Stimulated activated naive CD8-positive, alpha-beta T cell treated with anti-CD3 and anti-CD28 coated beads, Interleukin-15, Interleukin-2, amounts not matched to agents 100 U/mL and 50 U/mL, for 24 hours (primary cell): ENCODE measurements around the gene CDR2.
"Not testable (repeated sequence)": the region's sequence is repeated elsewhere in the genome, so short reads cannot be mapped to it uniquely, and the experiment has no call there.

Source experiments
- ATAC-seq: fragments of 150-1000 bp; cut with Tn5 transposase; one replicate; pipeline ENCODE4 v1.10.0; 2021
- DNase-seq: peaks from one replicate; pipeline ENCODE4 v3.0.0; 2021

Gene CDR2

DNA sequence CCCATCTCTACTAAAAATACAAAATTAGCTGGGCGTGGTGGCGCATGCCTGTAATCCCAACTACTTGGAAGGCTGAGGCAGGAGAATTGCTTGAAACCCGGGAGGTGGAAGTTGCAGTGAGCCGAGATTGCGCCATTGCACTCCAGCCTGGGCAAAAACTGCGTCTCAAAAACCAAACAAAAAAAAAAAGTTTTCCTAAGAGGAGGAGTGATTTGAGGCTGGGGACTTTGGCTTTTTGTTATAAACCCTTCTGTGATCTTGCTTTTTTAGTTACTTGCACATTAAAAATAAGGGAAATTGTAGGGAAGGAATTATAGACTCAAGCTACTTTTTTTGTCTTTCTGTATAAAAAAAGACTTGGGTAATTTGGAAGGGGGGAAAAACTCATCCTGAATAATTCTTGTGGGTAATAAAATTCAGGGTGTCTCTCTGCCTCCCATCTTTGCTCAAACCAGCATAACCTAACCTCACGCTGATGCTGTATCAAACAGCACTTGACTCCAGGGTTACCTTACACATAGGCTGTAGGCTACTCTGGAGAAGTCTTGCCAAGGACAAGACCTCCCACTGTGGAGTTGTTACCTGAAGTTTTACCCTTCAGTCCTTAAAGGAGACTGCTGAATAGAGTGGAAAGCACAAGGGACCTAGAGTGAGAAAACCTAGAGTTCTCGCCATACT, 1.7 kb upstream of the CDR2 start:
- ATAC-seq (no peak), DNase-seq (no peak)

DNA sequence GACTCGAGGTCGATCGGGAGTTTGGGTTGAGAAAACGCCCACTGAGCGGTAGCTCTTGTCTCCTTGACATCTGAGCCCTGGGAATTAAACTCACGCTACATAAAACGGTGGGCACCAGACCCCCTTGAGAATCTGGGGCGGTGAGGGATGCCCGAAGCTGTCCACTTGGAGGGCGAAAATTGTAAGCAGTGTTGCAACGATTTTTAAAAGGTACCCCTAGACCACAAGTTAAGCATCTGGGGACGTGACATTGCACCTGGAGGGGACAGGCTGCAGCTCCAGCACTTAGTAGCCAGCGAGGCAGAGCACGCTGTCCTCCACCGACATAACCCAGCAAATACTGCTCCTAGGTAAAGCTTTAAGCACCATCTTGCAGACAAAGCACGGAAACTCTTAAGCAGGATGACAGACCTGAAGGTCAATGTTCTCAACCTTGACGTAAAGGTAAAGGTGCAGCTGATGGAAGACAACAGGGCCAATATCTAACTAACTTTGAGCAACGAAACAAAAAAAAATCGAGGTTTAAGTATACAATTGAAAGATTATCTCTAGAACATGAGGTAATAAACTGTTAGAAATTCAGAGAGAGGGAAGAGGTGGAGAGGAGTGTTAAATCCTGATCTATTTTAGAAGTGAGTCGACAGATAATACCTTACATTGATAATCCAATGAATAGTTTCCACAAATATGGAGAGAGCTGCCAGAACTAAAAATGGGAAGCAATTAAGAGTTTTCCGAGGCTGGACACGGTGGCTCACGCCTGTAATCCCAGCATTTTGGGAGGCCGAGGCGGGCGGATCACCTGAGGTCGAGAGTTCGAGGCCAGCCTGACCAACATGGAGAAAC, 921 bp upstream of the CDR2 start:
- ATAC-seq (no peak), DNase-seq (no peak)

DNA sequence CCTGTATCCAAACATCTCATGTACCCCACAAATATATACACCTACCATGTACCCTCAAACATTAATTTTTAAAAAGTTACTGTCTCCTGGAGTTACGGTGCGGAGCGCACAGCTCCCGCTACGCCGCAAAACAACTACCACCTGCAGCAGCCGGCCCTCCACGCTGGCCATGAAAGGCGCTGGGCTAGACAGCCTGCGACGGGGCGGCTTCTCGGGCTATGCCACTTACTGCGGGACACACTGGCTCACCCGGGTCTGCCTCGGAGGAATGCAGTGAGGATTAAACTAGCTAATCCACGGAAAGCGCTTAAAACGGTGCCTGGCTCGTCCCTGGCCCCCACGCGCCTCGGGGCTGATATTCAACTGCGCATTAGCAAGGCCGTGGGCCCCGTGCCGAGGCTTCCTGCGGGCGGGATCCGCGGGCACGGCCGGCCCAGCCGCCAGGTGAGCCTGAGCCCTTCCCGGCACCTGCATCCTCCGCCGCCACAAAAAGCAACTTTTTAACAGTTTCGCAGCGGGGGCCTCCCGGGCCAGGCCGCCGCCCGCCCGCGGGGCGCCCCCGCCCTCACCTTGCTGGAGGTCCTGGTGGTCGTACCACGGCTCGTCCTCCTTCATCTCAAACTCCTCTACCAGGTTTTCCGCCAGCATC, 633 bp downstream of the CDR2 start:
- ATAC-seq (no peak), DNase-seq (peak; percentile 47)

DNA sequence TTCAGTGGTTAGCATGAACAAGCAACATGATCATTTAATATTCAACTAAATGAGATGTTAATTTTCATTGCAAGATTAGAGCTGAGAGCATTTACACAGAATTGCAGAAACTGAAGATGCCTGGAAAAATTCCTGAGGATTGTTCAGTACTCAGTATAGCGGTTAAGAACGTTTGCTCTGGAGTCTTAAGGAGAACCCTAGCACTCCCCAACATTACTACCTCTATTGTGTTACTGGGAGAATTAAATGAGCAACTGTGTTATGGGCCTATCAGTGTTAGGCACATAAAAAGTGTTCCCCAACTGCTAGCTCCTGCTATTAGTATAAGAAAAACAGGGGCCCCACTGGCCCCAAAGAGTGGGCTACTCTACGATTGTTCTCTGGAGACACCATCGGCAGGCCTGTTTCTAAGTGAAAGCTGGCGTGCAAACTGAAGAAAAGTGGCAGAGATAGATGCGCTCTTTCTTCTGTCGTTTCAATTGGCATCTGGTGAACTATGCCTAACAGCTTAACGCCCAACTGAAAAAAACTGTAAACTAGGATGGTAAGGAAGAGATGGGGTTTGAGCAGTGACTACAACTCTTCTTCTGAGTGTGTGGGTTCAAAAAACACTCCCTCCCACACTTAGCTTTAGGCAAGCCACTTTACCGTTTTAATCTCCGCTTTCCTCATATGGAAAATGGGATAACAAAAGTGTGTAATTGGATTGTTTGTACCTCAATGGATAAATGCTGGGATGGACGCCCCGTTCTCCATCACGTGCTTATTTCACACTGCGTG, 1.3 kb downstream of the CDR2 start:
- no peak for ATAC-seq
- DNase-seq: peak; percentile 24

DNA sequence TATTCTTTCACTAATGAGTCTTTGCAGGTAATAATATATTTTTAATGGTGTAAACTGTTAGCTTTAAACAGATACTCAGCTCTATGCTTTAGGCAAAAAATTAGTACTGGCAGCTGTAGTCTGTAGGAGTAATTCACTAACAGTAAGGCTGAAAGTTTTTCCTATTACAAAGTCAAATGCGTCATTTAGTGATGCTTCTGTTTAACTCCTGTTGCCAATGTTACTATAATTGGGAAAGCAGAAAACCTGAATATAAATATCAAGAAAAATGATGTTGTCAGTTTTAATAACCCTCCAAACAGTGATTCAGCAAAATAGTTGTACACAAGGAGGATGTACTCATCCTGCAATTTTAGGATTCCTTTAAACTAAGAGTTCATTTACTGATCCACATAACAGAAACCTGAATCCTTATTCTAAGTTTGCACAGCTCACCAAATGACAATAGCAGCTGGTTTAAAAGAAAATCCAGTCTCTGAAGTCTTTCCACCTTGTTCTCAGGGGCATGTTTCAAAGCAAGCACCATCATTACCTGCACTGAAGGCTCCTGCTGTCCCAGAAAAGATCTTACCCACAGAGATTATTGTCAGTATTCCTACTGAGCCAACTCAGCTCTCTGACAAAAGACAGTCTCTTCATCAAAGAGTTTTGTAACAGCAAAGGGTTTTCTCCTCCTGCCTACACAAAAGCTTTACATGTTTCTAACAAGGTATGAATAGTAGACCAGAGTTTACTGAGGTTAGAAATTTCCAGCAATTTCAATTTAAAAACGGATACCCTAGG, 4.2 kb downstream of the CDR2 start:
- DNase-seq: no peak
- ATAC-seq: no peak

DNA sequence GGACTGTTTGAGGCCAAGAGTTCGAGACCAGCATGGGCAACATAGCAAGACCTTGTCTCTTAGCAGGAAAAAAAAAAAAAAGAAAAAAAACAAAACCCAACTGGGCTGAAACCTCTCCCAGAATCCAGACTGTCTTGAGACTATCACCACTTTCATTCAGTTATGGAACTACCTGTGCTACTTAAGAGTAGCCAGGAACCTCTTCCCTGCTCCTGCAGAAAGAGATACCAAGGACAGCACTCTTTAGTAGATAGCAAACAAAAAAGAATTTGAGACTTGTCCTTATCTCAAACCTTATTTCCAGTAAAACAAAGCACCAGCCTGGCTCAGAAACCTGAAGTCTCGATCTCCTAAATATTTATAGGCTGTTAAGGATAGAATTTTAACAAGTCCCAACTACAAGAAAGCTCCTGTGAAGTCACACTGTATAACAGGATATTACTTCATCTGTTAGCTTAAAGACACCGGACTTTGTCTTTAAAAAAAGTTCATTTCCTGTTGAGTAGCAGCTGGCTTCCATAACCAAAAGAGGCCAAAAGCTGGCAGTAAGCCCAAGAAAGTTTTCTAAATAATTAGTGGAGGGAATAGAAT, 5.1 kb downstream of the CDR2 start:
- no peak for ATAC-seq
- no peak for DNase-seq

DNA sequence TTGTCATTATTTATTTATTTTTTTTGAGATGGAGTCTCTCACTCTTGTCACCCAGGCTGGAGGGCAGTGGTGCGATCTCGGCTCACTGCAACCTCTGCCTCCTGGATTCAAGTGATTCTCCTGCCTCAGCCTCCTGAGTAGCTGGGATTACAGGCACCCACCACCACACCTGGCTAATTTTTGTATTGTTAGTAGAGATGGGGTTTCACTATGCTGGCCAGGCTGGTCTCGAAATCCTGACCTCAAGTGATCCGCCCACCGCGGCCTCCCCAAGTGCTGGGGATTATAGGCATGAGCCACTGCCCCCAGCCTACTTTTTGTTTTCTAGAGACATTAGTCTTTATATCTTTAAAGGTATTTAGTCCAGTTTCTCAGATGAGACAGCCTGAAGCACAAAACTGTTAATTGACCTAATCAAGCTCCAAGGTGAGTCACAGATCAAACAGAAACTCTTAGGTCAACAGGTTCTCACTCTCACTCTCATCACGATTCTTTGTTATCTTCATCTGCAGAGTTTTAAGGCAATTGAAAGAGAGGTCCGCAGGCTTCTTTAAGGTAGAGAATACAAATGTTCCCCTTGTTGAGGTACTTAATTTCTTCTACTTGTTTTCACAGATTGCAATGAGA, 6.1 kb downstream of the CDR2 start:
- not testable (repeated sequence) for DNase-seq, ATAC-seq

DNA sequence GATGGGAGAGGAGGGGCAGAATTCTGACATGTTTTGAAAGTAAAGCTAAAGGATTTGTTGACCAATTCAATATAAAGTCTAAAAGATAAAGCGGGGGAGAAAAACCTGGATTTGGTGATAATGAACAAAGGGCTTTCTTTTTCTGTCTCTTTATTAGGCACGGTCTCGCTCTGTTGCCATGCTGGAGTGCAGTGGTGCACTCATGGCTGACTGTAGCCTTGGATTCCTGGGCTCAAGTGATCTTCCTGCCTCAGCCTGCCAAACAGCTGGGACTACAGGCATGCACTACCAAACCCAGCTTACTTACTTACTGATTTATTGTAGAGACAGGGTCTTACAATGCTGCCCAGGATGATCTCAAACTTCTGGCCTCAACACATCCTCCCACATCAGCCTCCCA, 7.5 kb downstream of the CDR2 start:
- no peak for ATAC-seq

DNA sequence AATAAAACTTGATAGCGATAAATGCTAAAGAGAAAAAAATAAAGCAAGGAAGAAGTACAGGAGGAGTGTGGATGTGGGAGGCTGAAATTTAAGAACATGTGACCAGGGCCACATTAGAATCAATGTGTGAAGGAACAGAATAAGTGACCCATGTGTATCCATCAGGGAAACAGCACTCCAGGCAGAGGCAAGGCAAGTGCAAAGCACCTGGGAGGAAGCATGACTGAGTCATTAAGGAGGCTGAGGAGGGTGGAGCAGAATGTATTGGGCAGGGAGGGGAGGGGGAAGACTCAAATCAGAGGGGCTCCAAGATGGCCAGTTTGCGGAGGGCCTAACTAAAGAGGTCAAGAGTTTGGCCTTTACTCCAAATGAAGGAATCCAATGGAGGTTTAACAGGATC, 8.0 kb downstream of the CDR2 start:
- ATAC-seq (no peak), DNase-seq (no peak)

More for the DNA sequence above, 7.5 kb downstream of the CDR2 start:
- no peak for DNase-seq

DNA sequence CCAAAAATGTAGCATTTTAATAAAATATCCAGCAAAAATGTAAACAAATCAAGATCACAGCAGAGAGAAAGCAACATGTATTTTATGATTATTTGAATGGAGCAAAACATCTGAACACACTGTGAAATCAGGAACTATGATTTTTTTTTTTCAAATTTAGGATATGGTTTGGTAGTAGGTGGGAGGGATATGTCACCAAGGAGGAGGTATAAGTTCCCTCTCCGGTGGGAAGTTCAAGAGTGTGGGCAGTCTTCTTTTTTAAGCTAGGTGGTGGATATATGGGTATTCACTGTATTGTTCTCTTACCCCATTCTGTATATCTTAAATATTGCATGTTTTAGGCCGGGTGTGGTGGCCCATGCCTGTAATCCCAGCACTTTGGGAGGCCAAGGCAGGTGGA, 10.2 kb downstream of the CDR2 start:
- no peak for DNase-seq
- no peak for ATAC-seq

DNA sequence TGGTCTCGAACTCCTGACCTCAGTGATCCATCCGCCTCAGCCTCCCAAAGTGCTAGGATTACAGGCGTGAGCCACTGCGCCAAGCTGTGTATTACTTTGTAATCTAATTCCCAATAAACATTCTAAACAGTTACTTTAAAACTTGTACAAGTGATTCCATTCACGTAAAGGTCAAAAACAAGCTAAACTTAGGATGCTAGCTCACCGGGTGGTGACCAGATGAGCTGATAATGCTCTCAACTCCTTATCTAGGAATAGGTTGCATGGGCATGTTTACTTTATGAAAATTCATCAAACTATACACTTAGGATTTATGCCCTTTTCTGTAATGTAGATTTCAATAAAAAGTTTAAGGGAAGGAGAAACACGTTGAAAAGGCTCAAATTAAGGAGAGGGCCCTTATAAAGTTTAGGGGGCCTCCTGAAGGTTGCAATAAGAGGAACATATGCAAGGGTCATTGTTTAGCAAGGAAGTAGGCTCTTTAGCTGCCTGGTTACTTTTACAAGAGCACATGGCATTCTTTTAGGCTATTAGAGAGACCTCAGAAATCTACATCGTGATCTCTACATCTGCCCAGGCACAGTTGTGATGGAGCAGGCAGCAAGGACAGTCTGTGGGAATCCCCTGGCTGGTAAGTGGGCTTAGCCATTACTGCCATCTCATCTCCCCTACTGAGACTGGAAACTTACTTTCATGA, 13.3 kb downstream of the CDR2 start:
- ATAC-seq (peak; percentile 62), DNase-seq (peak; percentile 23)

DNA sequence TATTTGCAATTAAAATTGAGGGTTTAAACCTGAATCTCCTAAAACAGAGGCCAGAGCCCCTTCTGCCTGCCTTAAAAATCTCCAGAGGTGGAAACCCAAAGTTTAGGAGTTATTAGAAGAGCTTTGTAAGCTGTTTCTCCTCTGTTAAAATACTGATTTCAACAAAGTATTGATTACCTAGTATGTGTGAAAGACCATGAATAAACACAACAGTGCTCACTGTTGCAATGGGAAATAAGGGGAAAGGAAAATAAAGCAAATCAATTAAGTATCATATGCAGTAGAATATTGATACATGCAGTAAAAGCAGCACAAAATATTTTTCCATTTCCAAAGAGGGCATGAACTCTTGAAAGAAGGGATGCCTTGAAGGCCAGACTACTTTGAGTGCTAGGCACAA, 14.7 kb downstream of the CDR2 start:
- ATAC-seq: no peak
- no peak for DNase-seq

DNA sequence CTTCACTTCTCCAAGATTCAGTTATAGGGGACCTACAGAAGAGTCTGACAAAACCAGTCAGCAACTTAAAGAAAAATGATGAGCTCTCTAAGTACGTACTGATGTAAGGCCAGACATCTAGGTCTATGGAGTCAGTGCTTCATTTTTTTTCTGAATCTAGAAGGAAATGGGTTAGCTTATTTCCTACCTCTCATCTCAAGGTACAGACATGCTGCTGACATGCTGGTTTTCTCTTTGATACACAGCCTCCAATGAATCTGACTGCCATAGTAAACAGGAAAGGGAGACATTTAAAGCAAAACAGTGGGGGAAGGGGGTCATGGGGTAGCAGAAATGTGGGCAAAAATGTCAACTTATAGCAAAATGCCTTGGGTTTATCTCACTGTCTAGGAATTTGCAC, 16.4 kb downstream of the CDR2 start:
- no peak for ATAC-seq
- DNase-seq: no peak

DNA sequence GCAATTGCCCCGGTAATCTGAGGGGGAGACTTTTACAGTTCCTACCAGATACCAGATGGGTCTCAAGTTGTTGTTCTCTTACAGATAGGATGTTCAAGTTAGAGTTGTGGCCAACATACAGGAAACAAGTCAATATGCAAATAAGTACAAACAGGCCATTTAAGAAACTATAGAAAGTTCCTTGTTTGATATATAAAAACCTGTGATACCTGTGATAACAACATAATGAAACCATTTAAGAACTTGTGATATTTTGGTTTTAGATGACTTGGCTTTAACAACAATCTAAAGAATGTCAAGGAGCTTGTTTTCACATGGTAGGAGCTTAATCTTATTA, 16.8 kb downstream of the CDR2 start:
- DNase-seq: no peak
- no peak for ATAC-seq

DNA sequence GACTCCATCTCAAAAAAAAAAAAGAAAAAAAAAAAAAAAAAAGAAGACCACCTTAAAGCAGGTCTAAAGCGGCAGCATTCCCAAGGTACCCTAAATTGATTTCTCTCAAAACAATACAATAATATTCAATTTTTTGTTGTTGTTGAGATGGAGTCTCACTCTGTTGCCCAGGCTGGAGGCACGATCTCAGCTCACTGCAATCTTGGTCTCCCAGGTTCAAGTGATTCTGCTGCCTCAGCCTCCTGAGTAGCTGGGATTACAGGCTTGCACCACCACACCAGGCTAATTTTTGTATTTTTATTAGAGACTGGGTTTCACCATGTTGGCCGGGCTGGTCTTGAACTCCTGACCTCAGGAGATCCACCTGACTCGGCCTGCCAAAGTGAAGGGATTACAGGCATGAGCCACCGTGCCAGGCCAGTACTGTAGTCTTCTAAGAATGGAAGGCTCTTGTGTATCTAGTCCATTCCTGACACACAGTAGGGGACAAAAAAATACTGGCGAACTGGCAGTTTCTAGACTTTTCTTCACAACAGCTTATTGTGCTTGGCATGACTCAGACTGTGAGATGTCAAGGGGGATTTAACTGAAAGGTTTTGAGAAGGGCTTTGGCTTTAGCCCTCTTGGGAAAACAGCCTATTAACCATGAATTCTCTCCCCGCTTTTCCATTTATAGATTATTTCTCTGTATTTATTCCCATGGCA, 17.3 kb downstream of the CDR2 start:
- DNase-seq (no peak), ATAC-seq (no peak)

DNA sequence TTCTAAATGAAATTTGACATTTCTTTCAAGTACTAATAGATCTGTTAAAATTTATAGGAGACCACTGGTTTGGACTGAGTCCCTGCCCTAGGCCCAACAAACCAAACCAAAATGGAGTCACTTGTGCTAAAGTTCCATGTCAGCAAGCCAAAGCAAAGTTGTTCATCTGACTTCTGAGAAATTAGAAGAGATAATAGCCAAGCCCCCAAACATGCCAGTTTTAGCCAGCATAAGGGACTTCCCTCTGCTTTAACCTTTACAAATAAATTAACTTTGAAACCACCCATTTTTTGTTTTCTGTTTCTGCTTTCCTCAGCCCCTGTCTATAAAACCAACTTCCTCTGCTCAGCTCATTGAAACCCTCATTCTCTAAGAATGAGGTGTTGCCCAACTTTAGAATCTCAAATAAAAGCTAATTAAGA, 18.9 kb downstream of the CDR2 start:
- DNase-seq: no peak
- ATAC-seq: no peak

DNA sequence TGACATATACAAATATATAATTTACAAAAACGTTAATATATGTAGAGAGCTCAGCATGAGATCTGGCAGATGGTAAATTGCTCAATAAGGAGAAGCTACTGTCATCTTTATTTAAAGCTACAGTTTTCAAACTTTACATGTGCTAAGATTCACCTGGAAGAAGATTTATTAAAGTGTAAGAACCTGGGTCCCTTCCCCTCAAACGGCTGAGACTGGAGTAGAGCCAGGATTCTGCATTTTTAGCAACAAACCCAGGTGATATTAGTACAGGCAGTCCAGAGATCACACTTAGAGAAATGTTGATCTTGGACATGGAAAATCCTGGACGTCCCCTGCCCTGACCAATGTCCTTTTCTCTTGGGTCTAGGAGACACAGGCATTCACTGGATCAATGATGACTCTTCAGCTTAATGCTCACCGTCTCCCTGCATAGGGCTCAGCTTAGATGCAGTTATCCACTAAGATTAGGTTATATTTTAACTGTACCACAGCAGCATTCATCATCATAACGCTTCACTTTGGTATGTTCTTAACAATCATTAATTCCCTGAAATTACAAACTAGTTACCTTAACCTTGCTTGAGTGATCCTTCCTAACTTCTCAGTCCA, 20.4 kb downstream of the CDR2 start:
- ATAC-seq (peak; percentile 10), DNase-seq (no peak)

DNA sequence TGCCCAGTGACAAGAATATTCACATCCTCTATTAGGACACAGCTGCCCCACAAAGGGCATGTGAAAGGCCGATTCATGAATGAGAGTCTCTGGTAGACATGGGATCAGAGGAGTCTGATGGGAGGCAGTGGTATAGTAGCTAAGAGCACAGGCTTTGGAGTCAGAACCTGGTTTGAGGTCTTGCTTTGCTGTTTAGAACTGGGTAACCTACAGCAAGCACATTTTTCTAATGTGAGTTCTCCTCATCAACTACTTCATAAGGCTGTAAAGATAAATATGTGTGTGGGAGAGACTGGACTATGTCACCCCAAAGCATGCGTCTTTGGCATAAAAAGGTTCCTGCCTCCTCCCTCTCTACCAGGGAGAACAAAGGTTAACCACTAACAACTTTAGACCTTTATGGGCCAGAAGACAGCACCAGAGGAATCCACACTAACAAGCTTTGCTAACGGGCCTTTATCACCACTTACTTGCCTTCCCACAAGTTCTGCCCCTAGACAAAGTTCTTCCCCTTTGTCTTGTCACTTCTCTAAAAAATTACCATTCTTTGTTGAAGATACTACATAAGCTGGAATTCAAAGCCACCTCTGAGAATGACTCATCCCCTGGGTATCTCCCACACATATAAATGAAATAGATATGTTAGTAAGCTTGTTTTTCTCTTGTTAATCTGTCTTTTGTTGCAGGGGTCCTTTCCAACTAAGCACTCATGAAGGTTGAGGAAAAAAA, 21.1 kb downstream of the CDR2 start:
- peak; percentile 89 for ATAC-seq
- peak; percentile 17 for DNase-seq
